ENCODE measurements around the gene GPATCH2.
"Not testable (repeated sequence)": the region's sequence is repeated elsewhere in the genome, so short reads cannot be mapped to it uniquely, and the experiment has no call there.

Gene GPATCH2

GRCh38 chr1:217524787-217525520 is 105.9 kb downstream of the GPATCH2 start:
- no peak for DNase-seq

- DNase-seq: not testable (repeated sequence)
Observed at GRCh38 chr1:217523921-217524320, 107.0 kb downstream of the GPATCH2 start.

GRCh38 chr1:217522277-217522676 is 108.6 kb downstream of the GPATCH2 start:
- DNase-seq: no peak

- no peak for DNase-seq
Observed at GRCh38 chr1:217521317-217521716, 109.6 kb downstream of the GPATCH2 start.

GRCh38 chr1:217506878-217507277 is 124.0 kb downstream of the GPATCH2 start:
- DNase-seq: no peak

GRCh38 chr1:217498209-217498608 is 132.7 kb downstream of the GPATCH2 start:
- DNase-seq: no peak

- DNase-seq: no peak
Observed at GRCh38 chr1:217495249-217495648, 135.6 kb downstream of the GPATCH2 start.

- no peak for DNase-seq
Observed at GRCh38 chr1:217494767-217495166, 136.1 kb downstream of the GPATCH2 start.

GRCh38 chr1:217493290-217493689 is 137.6 kb downstream of the GPATCH2 start:
- DNase-seq: no peak

GRCh38 chr1:217484871-217485270 is 146.0 kb downstream of the GPATCH2 start:
- no peak for DNase-seq

- DNase-seq: no peak
Observed at GRCh38 chr1:217482356-217483102, 148.4 kb downstream of the GPATCH2 start.

GRCh38 chr1:217478450-217478849 is 152.4 kb downstream of the GPATCH2 start:
- no peak for DNase-seq

- DNase-seq: no peak
Observed at GRCh38 chr1:217472915-217473314, 158.0 kb downstream of the GPATCH2 start.

GRCh38 chr1:217471403-217471802 is 159.5 kb downstream of the GPATCH2 start:
- no peak for DNase-seq

GRCh38 chr1:217469983-217470382 is 160.9 kb downstream of the GPATCH2 start:
- no peak for DNase-seq

- DNase-seq: no peak
Observed at GRCh38 chr1:217465102-217465501, 165.8 kb downstream of the GPATCH2 start.

- no peak for DNase-seq
Observed at GRCh38 chr1:217462666-217463065, 168.2 kb downstream of the GPATCH2 start.

GRCh38 chr1:217462159-217462558 is 168.7 kb downstream of the GPATCH2 start:
- no peak for DNase-seq

GRCh38 chr1:217457016-217457415 is 173.9 kb downstream of the GPATCH2 start:
- no peak for DNase-seq

- DNase-seq: no peak
Observed at GRCh38 chr1:217456261-217456660, 174.6 kb downstream of the GPATCH2 start.

GRCh38 chr1:217453816-217454215 is 177.1 kb downstream of the GPATCH2 start:
- no peak for DNase-seq

GRCh38 chr1:217449370-217449769 is 181.5 kb downstream of the GPATCH2 start:
- no peak for DNase-seq

- no peak for DNase-seq
Observed at GRCh38 chr1:217443845-217444244, 187.0 kb downstream of the GPATCH2 start.

- no peak for DNase-seq
Observed at GRCh38 chr1:217437376-217437775, 193.5 kb downstream of the GPATCH2 start.

Measured in activated CD4-positive, alpha-beta T cell treated with anti-CD3 and anti-CD28 coated beads, Interleukin-2, amount 50 U/mL, for 4 hours (primary cell).